HG03135 (cell line): ENCODE measurements around the gene HLA-DPA1.
A peak's percentile ranks its signal among the peaks of the same experiment; 100 is the strongest.

ENCODE experiments used
- ATAC-seq: cut with Tn5 transposase; IDR thresholded peaks from one replicate; pipeline ENCODE4 v1.9.1; 2021; ENCODE audit warnings: mild to moderate bottlenecking, moderate library complexity; ENCODE audit not compliant: unreplicated experiment

HLA-DPA1 gene

GRCh38 chr6:33088931-33089620, 15.6 kb upstream of the HLA-DPA1 start:
- no peak for ATAC-seq

GRCh38 chr6:33088258-33088930, 14.9 kb upstream of the HLA-DPA1 start:
- no peak for ATAC-seq

GRCh38 chr6:33085627-33086026, 12.2 kb upstream of the HLA-DPA1 start:
- no peak for ATAC-seq

- no peak for ATAC-seq
Observed at GRCh38 chr6:33082702-33083101, 9.3 kb upstream of the HLA-DPA1 start.

GRCh38 chr6:33081098-33081824, 7.8 kb upstream of the HLA-DPA1 start:
- ATAC-seq = no peak

GRCh38 chr6:33080127-33081089, 7.0 kb upstream of the HLA-DPA1 start:
- ATAC-seq = no peak

GRCh38 chr6:33079580-33079979, 6.1 kb upstream of the HLA-DPA1 start:
- ATAC-seq = no peak

- ATAC-seq = no peak
Observed at GRCh38 chr6:33078919-33079521, 5.6 kb upstream of the HLA-DPA1 start.

GRCh38 chr6:33078442-33078841, 5.0 kb upstream of the HLA-DPA1 start:
- ATAC-seq = no peak

GRCh38 chr6:33077908-33078307, 4.5 kb upstream of the HLA-DPA1 start:
- ATAC-seq = no peak

GRCh38 chr6:33076406-33076934, 3.0 kb upstream of the HLA-DPA1 start:
- peak; percentile 1 for ATAC-seq

- peak; percentile 79 for ATAC-seq
Observed at GRCh38 chr6:33075568-33076405, 2.3 kb upstream of the HLA-DPA1 start, which contains the start of gene HLA-DPB1. TSS of gene HLA-DPB1 (plus strand) at chr6:33075990. CDS start at chr6:33076042, 52 bp downstream.

GRCh38 chr6:33075208-33075567, 1.7 kb upstream of the HLA-DPA1 start:
- peak; percentile 11 for ATAC-seq

- ATAC-seq = no peak
Observed at GRCh38 chr6:33072508-33073100, 845 bp downstream of the HLA-DPA1 start.

GRCh38 chr6:33071569-33071968, 1.9 kb downstream of the HLA-DPA1 start:
- ATAC-seq = no peak

- no peak for ATAC-seq
Observed at GRCh38 chr6:33070909-33071308, 2.5 kb downstream of the HLA-DPA1 start.

- no peak for ATAC-seq
Observed at GRCh38 chr6:33069021-33069738, 4.3 kb downstream of the HLA-DPA1 start.

GRCh38 chr6:33066917-33067521, 6.4 kb downstream of the HLA-DPA1 start:
- ATAC-seq = no peak
